HepG2 (cell line): ENCODE measurements around the gene PDLIM5. TPM values are rescaled to one million over a fixed set of nuclear protein-coding genes. Genes with fewer than 3 reads are reported as not detected.

Source experiments
- ATAC-seq: fragments of 200-7000 bp; cut with Tn5 transposase; 3 replicates; pipeline ENCODE4 v1.9.1; 2020; ENCODE audit warnings: mild to moderate bottlenecking, moderate library complexity
- BruUV-seq: library from RNA; stranded (reverse); fragments of 400-500 nt; replicated peaks from 2 replicates; lab custom pipeline; 2021; lab: Mats Ljungman, UMichigan
- CTCF ChIA-PET: fragments of 300-600 bp; formaldehyde crosslinking; extraction: SDS; loops from one replicate; lab custom pipeline; 2021; ENCODE audit warnings: low total read pairs, inconsistent platforms, low intra/inter-chr PET ratio; lab: Yijun Ruan, JAX
- POLR2A ChIA-PET: fragments of 350-600 bp; sonication (Branson Sonifier 250); formaldehyde crosslinking; loops from one replicate; lab custom pipeline; 2020; ENCODE audit warnings: antibody characterized with exemption, inconsistent platforms; lab: Yijun Ruan, JAX
- DNase-seq: peaks from one replicate; pipeline ENCODE4 v3.0.0-alpha.2; 2015; ENCODE audit warnings: low spot score
- FAIRE-seq: peaks from 3 replicates; lab custom pipeline; 2011; peaks lifted over from hg19 to GRCh38; lab: Jason Lieb, UNC
- H2AFZ ChIP-seq: one replicate; pipeline ENCODE4 v1.6.1; 2011; ENCODE audit warnings: low read length, inconsistent platforms
- H3K27ac ChIP-seq: fragments of 300-600 bp; 3 replicates; pipeline ENCODE4 v1.8.0; 2011; ENCODE audit warnings: mixed run types, mild to moderate bottlenecking, mixed read lengths, low read length, inconsistent platforms; ENCODE audit not compliant: insufficient read depth; ENCODE audit errors: extremely low read length
- H3K27me3 ChIP-seq, 2 experiments: fragments of 200-600 bp in 1 of 2; 2 replicates in 1 of 2; 3 replicates in 1 of 2; pipeline versions ENCODE4 v1.6.0 to v1.8.0; 2011; ENCODE audit warnings: low read length in 2 of 2, mild to moderate bottlenecking in 2 of 2, moderate library complexity in 2 of 2, inconsistent platforms in 1 of 2; ENCODE audit not compliant: insufficient read depth in 2 of 2, control insufficient read depth in 1 of 2
- H3K36me3 ChIP-seq, 2 experiments: fragments of 200-600 bp in 1 of 2; replicated peaks in 1 of 2; 2 replicates in 1 of 2; 3 replicates in 1 of 2; pipeline versions ENCODE4 v1.5.1 to v1.8.0; 2011; ENCODE audit warnings: low read length in 2 of 2, inconsistent platforms in 1 of 2; ENCODE audit not compliant: insufficient read depth in 2 of 2, control insufficient read depth in 1 of 2
- H3K4me1 ChIP-seq: 2 replicates; pipeline ENCODE4 v1.5.1; 2012; ENCODE audit warnings: low read length, inconsistent platforms; ENCODE audit not compliant: insufficient read depth
- H3K4me2 ChIP-seq: 2 replicates; pipeline ENCODE4 v1.6.0; 2011; ENCODE audit warnings: low read depth, low read length, inconsistent platforms
- H3K4me3 ChIP-seq, 3 experiments: fragments of 200-600 bp in 1 of 3; sonication (generic), shearing (Covaris generic) in 1 of 3; replicated peaks in 1 of 3; 2 replicates each; pipeline ENCODE4 v1.5.1; 2011 to 2016; ENCODE audit warnings: low read length in 3 of 3, inconsistent platforms in 2 of 3, low read depth in 2 of 3, mild to moderate bottlenecking in 2 of 3, control low read depth in 1 of 3, mixed read lengths in 1 of 3; ENCODE audit not compliant: insufficient read depth in 1 of 3
- H3K79me2 ChIP-seq: one replicate; pipeline ENCODE4 v1.6.1; 2011; ENCODE audit warnings: low read length, inconsistent platforms; ENCODE audit not compliant: insufficient read depth
- H3K9ac ChIP-seq: 2 replicates; pipeline ENCODE4 v1.6.0; 2011; ENCODE audit warnings: mild to moderate bottlenecking, low read depth, low read length, inconsistent platforms; ENCODE audit not compliant: insufficient read depth
- H3K9me3 ChIP-seq: 2 replicates; pipeline ENCODE4 v1.5.1; 2012; ENCODE audit warnings: mild to moderate bottlenecking, low read length
- H4K20me1 ChIP-seq: 2 replicates; pipeline ENCODE4 v1.6.0; 2011; ENCODE audit warnings: inconsistent platforms, mild to moderate bottlenecking, low read length, moderate library complexity; ENCODE audit not compliant: insufficient read depth
- BCL6 ChIP-seq: IDR thresholded peaks from 2 replicates; pipeline ENCODE4 v1.6.1; 2016; ENCODE audit warnings: missing genetic modification reagents, missing compliant biosample characterization
- CCAR2 ChIP-seq: fragments of 200-400 bp; formaldehyde crosslinking; optimal IDR thresholded peaks from 2 replicates; pipeline ENCODE3; 2018; ENCODE audit warnings: low read depth, mild to moderate bottlenecking, low read length, moderate library complexity
- DNMT3B ChIP-seq: conservative IDR thresholded peaks from 2 replicates; pipeline ENCODE4 v1.6.1; 2016; ENCODE audit warnings: missing biosample characterization, control low read depth
- SNAI1 ChIP-seq: sonication (generic); formaldehyde crosslinking; IDR thresholded peaks from 2 replicates; pipeline ENCODE4 v1.5.0; 2020; ENCODE audit warnings: mild to moderate bottlenecking, missing genetic modification reagents, borderline replicate concordance
- WGBS: methylation state at CpG from one replicate; pipeline ENCODE4 v1.1.6; 2017; ENCODE audit warnings: low lambda C conversion rate; 5-methylcytosine and 5-hydroxymethylcytosine counted together
- in situ Hi-C: cut with HindIII; loops from 2 replicates; pipeline ENCODE4 v1.10.0; 2017; ENCODE audit warnings: low pct_unique_long_range_greater_than_20kb; ENCODE audit not compliant: extremely low pct_ligation_motif_present
- intact Hi-C: fragments of 100-400 bp; cut with micrococcal nuclease; formaldehyde crosslinking; loops from one replicate; pipeline ENCODE4 v1.10.0; 2022; ENCODE audit not compliant: unreplicated experiment
- polyA plus RNA-seq, 8 experiments: library from polyadenylated mRNA; depleted of rRNA in 3 of 8; stranded (reverse) in 7 of 8; unstranded in 1 of 8; fragments of >200 nt; fragmentation: Illumina TruSeq in 4 of 8; extraction: Trizol in 4 of 8; gene quantifications; 2 replicates each; pipeline versions ENCODE4 v1.2.1 to v1.2.3, GENCODE V29; 2011 to 2016; ENCODE audit warnings: low read depth in 4 of 8, missing spikeins in 1 of 8, mixed read lengths in 1 of 8; ENCODE audit not compliant: insufficient read depth in 1 of 8
- total RNA-seq, 5 experiments: library from RNA; depleted of rRNA; stranded (reverse); fragments of >200 nt; fragmentation: Illumina TruSeq; extraction: Trizol; gene quantifications; 2 replicates each; pipeline ENCODE4 v1.2.3, GENCODE V29; 2016; ENCODE audit warnings: low read depth in 1 of 5
- TF ChIP-seq, protein P1 (sequence below): sonication (generic); formaldehyde crosslinking; IDR thresholded peaks from 2 replicates; pipeline ENCODE4 v1.4.0; 2020; ENCODE audit warnings: low read depth, missing genetic modification reagents
- TF ChIP-seq, protein P2 (sequence below): sonication (generic); formaldehyde crosslinking; IDR thresholded peaks from 2 replicates; pipeline ENCODE4 v1.4.0; 2020; ENCODE audit warnings: missing genetic modification reagents
- TF ChIP-seq, protein P3 (sequence below): sonication (generic); formaldehyde crosslinking; IDR thresholded peaks from 2 replicates; pipeline ENCODE4 v1.5.0; 2020; ENCODE audit warnings: mild to moderate bottlenecking, missing genetic modification reagents

The PDLIM5 gene
- total and polyA plus RNA-seq, 2 of the 13 experiments (the other 11 are each of a cell fraction or from before 2014, with no cell fraction given), result 52.8 to 119 TPM

DNA sequence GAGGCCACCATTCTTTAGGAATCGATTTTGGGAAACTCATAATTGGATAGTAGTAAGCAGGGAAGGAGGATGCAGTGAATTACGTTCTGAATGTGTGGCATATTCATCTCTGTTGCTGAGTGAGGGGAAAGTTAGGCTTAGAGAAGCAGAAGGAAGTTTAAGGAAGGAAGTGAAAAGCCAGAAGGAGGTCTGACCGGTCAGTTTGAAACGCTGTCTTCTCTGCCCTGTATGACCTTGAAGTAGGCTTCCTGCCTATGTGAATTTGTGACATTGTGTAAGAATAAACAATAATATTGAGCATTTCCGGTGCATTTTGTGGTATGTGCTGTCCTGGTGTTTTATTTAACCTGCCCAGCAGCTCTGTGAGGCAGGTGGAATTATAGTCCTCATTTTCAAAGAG is 67.3 kb downstream of the PDLIM5 start:
- BruUV-seq, result no TSS peak
- Histone ChIP-seq H3K27me3 (no peaks in the 10 kb centered on the region), H3K36me3 (peaks cover 0 to under 1% of the 10 kb centered on the region in 2 experiments; a peak in 3 of 5 replicates), H3K9ac (no peak overlapping the region), H2AFZ (no peak overlapping the region), H3K4me1 (peaks cover 26% of the 10 kb centered on the region), H3K27ac (no peak overlapping the region), H3K9me3 (no peaks in the 10 kb centered on the region), H3K4me2 (no peak overlapping the region), H4K20me1 (no peaks in the 10 kb centered on the region), H3K79me2 (peaks cover 48% of the 10 kb centered on the region), H3K4me3 (no peak overlapping the region)
- WGBS, result 86% methylated on average over 5 of the region's 5 CpGs
- ChIA-PET POLR2A (no interaction called here), CTCF (no interaction called here)
- ATAC-seq, result no peak
- no peak for DNase-seq
- intact Hi-C loops, result loop anchor here (5.0 kb wide), 1 partner anchor 37 kb away; no protein-coding TSS in a partner anchor
- in situ Hi-C loops, result no loop called here
- TF ChIP-seq BCL6, result no peak
- no peak for FAIRE-seq

DNA sequence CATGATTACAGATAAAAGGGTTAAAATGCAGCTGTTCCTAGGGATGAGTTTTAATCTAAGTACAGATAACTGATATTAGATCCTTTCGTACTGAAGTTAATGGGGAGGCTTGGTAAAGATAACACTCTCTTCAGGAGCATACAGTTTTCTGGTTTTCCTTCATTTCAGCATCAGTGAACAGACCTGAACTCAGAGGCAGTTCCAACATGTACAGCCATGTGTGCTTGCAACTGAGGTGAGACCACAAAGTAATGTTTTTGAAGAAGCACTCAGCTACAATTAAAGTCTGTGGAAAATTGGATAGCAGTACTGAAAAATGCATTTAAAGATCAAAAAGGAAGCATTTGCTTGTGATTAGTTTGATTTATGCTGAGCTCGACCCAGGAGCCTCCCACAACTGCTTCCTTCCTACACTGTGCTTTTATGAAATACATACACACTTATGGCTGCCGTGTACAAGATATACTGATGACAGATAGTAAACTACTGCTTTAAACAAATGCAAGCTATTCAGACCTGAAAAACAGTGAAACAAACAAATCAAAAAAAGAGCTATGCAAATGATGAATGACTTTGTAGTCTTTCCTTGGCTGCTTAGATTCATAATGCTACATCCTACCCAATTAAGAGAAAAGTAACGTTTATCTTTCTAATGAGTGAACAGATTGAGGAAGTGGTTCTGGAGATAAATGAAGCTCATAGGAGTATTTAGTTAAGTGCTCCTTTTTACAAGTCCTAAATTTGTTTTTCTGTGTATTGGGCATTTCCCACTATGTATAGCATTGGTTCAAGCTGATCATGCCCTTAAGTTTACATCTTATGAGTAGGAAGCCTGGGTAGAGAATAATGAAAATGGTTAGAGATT is 68.4 kb downstream of the PDLIM5 start:
- H3K4me2 ChIP-seq, result no peak overlapping the region
- H3K9me3 ChIP-seq, result no peaks in the 10 kb centered on the region
- H3K79me2 ChIP-seq, result peaks cover 38% of the 10 kb centered on the region
- no peak overlapping the region for H3K4me3 ChIP-seq
- H3K9ac ChIP-seq, result no peak overlapping the region
- BruUV-seq, result no TSS peak
- in situ Hi-C loops (no loop called here), intact Hi-C loops (loop anchor here (5.0 kb wide), 1 partner anchor 38 kb away; no protein-coding TSS in a partner anchor)
- H2AFZ ChIP-seq, result no peak overlapping the region
- FAIRE-seq (no peak), DNase-seq (no peak), ATAC-seq (no peak)
- WGBS, result 91% methylated on average over 4 of the region's 4 CpGs
- no peak overlapping the region for H3K27ac ChIP-seq
- peaks cover 26% of the 10 kb centered on the region for H3K4me1 ChIP-seq
- no peaks in the 10 kb centered on the region for H3K27me3 ChIP-seq
- ChIA-PET CTCF (no interaction called here), POLR2A (no interaction called here)
- peaks cover 0 to 1% of the 10 kb centered on the region in 2 experiments; a peak in 3 of 5 replicates for H3K36me3 ChIP-seq
- no peaks in the 10 kb centered on the region for H4K20me1 ChIP-seq
- TF ChIP-seq DNMT3B (CRISPR knock-in tag), result no peak
- TF ChIP-seq, protein P1, sequence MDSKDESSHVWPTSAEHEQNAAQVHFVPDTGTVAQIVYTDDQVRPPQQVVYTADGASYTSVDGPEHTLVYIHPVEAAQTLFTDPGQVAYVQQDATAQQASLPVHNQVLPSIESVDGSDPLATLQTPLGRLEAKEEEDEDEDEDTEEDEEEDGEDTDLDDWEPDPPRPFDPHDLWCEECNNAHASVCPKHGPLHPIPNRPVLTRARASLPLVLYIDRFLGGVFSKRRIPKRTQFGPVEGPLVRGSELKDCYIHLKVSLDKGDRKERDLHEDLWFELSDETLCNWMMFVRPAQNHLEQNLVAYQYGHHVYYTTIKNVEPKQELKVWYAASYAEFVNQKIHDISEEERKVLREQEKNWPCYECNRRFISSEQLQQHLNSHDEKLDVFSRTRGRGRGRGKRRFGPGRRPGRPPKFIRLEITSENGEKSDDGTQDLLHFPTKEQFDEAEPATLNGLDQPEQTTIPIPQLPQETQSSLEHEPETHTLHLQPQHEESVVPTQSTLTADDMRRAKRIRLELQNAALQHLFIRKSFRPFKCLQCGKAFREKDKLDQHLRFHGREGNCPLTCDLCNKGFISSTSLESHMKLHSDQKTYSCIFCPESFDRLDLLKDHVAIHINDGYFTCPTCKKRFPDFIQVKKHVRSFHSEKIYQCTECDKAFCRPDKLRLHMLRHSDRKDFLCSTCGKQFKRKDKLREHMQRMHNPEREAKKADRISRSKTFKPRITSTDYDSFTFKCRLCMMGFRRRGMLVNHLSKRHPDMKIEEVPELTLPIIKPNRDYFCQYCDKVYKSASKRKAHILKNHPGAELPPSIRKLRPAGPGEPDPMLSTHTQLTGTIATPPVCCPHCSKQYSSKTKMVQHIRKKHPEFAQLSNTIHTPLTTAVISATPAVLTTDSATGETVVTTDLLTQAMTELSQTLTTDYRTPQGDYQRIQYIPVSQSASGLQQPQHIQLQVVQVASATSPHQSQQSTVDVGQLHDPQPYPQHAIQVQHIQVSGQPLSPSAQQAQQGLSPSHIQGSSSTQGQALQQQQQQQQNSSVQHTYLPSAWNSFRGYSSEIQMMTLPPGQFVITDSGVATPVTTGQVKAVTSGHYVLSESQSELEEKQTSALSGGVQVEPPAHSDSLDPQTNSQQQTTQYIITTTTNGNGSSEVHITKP (CRISPR knock-in tag), result no peak
- TF ChIP-seq, protein P2, sequence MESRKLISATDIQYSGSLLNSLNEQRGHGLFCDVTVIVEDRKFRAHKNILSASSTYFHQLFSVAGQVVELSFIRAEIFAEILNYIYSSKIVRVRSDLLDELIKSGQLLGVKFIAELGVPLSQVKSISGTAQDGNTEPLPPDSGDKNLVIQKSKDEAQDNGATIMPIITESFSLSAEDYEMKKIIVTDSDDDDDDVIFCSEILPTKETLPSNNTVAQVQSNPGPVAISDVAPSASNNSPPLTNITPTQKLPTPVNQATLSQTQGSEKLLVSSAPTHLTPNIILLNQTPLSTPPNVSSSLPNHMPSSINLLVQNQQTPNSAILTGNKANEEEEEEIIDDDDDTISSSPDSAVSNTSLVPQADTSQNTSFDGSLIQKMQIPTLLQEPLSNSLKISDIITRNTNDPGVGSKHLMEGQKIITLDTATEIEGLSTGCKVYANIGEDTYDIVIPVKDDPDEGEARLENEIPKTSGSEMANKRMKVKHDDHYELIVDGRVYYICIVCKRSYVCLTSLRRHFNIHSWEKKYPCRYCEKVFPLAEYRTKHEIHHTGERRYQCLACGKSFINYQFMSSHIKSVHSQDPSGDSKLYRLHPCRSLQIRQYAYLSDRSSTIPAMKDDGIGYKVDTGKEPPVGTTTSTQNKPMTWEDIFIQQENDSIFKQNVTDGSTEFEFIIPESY, result no peak
- no peak for TF ChIP-seq CCAR2
- TF ChIP-seq, protein P3, sequence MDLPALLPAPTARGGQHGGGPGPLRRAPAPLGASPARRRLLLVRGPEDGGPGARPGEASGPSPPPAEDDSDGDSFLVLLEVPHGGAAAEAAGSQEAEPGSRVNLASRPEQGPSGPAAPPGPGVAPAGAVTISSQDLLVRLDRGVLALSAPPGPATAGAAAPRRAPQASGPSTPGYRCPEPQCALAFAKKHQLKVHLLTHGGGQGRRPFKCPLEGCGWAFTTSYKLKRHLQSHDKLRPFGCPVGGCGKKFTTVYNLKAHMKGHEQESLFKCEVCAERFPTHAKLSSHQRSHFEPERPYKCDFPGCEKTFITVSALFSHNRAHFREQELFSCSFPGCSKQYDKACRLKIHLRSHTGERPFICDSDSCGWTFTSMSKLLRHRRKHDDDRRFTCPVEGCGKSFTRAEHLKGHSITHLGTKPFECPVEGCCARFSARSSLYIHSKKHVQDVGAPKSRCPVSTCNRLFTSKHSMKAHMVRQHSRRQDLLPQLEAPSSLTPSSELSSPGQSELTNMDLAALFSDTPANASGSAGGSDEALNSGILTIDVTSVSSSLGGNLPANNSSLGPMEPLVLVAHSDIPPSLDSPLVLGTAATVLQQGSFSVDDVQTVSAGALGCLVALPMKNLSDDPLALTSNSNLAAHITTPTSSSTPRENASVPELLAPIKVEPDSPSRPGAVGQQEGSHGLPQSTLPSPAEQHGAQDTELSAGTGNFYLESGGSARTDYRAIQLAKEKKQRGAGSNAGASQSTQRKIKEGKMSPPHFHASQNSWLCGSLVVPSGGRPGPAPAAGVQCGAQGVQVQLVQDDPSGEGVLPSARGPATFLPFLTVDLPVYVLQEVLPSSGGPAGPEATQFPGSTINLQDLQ, result no peak
- TF ChIP-seq SNAI1 (CRISPR knock-in tag), result no peak
